ENCODE results near the gene KLHL30.

Gene KLHL30

GRCh38 chr2:238132463-238133450 is 5.7 kb upstream of the KLHL30 start:
- DNase-seq (ENCODE audit: low read depth) = no peak

GRCh38 chr2:238133499-238134392 is 4.7 kb upstream of the KLHL30 start:
- no peak for DNase-seq (ENCODE audit: low read depth)

- no peak for DNase-seq (ENCODE audit: low read depth)
These were observed 4.1 kb upstream of the KLHL30 start for GRCh38 chr2:238134393-238134785.

GRCh38 chr2:238135601-238136150 is 2.8 kb upstream of the KLHL30 start:
- DNase-seq (ENCODE audit: low read depth) = no peak

- DNase-seq (ENCODE audit: low read depth) = peak; percentile 76
These were observed 1.5 kb upstream of the KLHL30 start for GRCh38 chr2:238136820-238137537.

- DNase-seq (ENCODE audit: low read depth) = no peak
These were observed 583 bp upstream of the KLHL30 start for GRCh38 chr2:238137885-238138284.

- DNase-seq (ENCODE audit: low read depth) = no peak
These were observed 950 bp downstream of the KLHL30 start for GRCh38 chr2:238139196-238140039.

GRCh38 chr2:238140040-238140439 is 1.6 kb downstream of the KLHL30 start:
- no peak for DNase-seq (ENCODE audit: low read depth)

GRCh38 chr2:238140721-238141540 is 2.5 kb downstream of the KLHL30 start:
- no peak for DNase-seq (ENCODE audit: low read depth)

- no peak for DNase-seq (ENCODE audit: low read depth)
These were observed 3.3 kb downstream of the KLHL30 start for GRCh38 chr2:238141541-238142318.

GRCh38 chr2:238142382-238143205 is 4.1 kb downstream of the KLHL30 start:
- DNase-seq (ENCODE audit: low read depth) = no peak

- DNase-seq (ENCODE audit: low read depth) = no peak
These were observed 4.9 kb downstream of the KLHL30 start for GRCh38 chr2:238143239-238143951.

GRCh38 chr2:238144262-238144661 is 5.8 kb downstream of the KLHL30 start:
- DNase-seq (ENCODE audit: low read depth) = no peak

- no peak for DNase-seq (ENCODE audit: low read depth)
These were observed 6.6 kb downstream of the KLHL30 start for GRCh38 chr2:238145046-238145445.

GRCh38 chr2:238145851-238146250 is 7.4 kb downstream of the KLHL30 start:
- no peak for DNase-seq (ENCODE audit: low read depth)

GRCh38 chr2:238146884-238147544 is 8.5 kb downstream of the KLHL30 start:
- DNase-seq (ENCODE audit: low read depth) = no peak

GRCh38 chr2:238148981-238149380 is 10.5 kb downstream of the KLHL30 start:
- DNase-seq (ENCODE audit: low read depth) = no peak

All from iris pigment epithelial cell (primary cell).